ENCODE results near the gene EEIG1.

EEIG1 gene

GRCh38 chr9:127941062-127941960 is 39.5 kb downstream of the EEIG1 start:
- DNase-seq (ENCODE audit: low read depth): no peak

GRCh38 chr9:127940593-127940992 is 40.2 kb downstream of the EEIG1 start:
- no peak for DNase-seq (ENCODE audit: low read depth)

DNA sequence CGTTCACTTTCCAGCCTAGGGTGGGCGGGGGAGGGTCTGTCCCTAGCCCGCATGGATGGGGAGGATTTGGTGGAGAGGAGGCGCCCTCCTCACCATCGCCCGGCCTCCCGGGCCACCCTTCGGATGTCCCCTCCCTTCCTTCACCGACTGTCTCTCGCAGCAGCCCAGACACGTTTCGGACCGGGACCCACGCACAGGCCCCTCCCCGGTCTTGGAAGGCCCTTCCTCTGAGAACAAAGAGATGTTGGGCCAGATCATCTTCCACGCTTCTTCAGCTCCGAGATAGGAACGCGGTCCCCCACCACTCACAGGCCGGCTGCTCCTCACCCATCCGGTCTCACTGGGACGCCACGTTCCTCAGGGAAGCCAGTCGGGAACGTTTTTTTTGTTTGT is 42.5 kb downstream of the EEIG1 start:
- no peak for DNase-seq (ENCODE audit: low read depth)

DNA sequence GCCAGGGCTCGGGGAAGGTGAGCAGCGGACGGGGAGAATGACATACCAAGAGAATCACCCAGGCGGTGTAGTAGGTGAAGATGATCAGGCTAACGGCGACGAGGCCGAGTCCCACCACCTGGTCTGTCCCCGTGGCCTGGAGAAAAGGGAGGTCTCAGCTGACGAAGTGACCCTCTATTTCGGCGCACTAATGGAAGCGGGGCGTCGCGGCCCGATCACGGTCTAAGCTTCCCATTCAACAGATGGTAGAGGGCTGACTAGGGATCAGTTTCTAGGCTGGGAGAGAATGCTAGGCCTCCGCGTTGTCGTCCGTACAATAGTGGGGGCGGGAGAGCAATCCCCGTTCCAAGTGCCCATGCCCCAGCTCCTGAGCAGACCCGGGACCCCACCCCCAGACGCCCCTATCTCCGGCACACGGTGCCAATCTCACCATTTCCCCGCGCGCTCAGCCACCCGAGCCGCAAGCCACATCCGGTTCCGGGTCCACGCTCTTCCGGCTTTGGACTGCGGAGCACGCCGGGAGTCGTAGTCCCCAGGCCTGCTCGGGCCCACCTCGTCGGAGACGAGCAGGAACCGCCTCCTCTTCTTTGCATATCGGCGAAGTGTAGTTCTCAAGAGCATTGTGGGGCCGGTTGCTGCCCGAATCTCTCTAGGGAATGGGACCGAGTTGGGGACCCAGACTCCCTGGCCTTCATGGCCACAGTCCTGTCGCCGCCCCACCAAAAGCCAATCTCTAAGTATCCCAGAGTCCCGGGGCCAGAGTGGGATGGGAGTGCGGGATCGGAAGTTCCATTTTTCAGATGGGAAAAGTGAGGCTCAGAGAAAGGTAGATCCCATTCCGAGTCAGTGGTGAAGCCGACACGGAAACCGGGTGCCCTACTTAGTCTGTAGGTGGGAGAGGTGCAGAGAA is 43.1 kb downstream of the EEIG1 start, which contains the start of gene DPM2:
Gene DPM2 (minus strand): TSS at position 467 of the 910 bp plus-strand sequence. CDS start 34 bp downstream, at position 433.
- DNase-seq (ENCODE audit: low read depth): no peak

DNA sequence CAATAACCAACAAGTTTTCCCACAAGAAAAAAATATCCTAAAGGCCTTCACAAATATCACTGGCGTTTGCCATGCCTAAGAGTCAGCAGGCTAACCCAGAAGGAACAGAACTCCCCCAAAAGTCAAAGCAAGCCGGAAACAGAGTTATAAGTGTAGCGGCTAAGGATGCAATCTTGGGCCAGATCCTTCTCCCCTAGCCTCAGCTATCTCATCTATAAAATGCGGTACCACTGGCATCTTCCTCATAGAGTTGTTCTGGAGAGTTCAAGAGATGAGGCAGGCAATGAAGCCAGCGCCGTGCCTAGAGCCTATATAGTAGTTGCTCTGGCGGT is 43.8 kb downstream of the EEIG1 start:
- no peak for DNase-seq (ENCODE audit: low read depth)

DNA sequence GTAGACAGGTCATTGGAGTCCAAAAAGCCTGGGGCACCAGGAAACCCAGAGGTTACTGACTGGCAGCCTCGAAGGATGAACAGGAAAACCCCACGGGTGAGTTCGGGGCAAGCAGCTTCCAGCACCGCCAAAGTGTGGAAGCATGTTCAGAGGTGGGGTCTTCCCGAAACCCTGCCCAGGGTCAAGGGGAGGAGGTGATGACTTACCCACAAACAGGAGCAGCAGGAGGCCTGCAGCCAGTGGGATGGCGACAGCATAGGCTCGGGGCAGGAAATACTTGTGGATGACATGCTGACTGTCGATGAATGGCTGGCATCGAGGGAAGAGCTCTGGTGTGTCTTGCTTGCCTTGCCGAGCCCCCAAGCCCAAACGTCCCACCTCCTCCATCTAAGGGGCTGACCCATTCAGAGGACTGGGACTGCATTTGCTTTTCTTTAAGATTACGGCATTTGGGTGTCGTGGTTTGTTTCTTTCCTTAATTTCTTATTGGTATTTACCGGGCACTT is 44.4 kb downstream of the EEIG1 start:
- DNase-seq (ENCODE audit: low read depth): no peak

- no peak for DNase-seq (ENCODE audit: low read depth)
Observed at GRCh38 chr9:127935765-127936221, 45.0 kb downstream of the EEIG1 start.

- DNase-seq (ENCODE audit: low read depth): no peak
Observed at GRCh38 chr9:127934986-127935385, 45.8 kb downstream of the EEIG1 start.

DNA sequence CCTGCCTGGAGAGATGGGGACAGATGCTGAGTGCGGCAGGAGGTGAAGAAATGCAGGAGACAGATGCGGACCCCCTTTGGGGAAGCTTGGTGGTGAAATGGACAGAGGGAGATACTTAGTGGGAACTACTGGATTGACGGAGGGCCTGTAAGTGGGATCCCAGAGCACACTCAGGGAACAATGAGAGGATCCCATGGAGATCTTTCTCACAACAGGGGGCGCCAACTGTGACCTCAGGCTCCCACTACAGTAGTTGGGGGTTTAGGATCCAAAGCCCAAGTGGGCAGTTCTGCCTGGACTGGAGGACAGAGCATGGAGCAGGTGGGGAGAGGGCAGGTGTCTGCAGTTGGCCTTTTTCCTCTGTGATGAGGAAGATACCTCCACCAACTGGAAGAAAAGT is 46.5 kb downstream of the EEIG1 start:
- no peak for DNase-seq (ENCODE audit: low read depth)

- no peak for DNase-seq (ENCODE audit: low read depth)
Observed at GRCh38 chr9:127931092-127931881, 49.5 kb downstream of the EEIG1 start.

Measured in GM04503 (cell line).